GM21447 (cell line): ENCODE measurements around the gene ANO8.
"Not testable (repeated sequence)": the region's sequence is repeated elsewhere in the genome, so short reads cannot be mapped to it uniquely, and the experiment has no call there.

Experiments used
- ATAC-seq: cut with Tn5 transposase; IDR thresholded peaks from one replicate; pipeline ENCODE4 v1.9.1; 2021; ENCODE audit not compliant: unreplicated experiment

Gene ANO8

GRCh38 chr19:17311455-17312188, 23.0 kb downstream of the ANO8 start:
- ATAC-seq: no peak

DNA sequence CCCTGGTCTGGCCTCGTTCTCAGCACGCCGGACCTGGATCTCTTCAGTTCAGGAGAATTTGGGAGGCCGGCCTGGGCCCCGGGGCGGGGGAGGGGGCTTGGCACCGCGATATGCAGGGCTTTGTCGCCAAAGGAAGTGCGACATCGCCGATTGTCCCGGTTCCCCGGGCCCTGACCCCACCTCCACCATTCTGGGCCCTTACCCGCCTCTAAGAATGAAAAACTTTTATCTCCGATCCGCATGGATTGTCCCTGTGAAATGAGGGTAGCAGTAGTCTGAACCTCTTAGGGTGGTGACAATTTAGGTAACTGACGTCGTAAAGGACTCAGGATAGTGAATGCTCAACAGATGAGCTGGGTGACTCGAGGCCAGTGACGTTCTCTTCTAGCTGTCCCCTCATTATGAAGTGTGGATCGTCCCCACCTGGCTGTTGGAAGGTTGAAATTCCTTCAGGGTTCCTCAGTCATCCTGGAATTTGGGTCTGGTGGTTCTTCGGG, 24.6 kb downstream of the ANO8 start:
- no peak for ATAC-seq

GRCh38 chr19:17309198-17309964, 25.3 kb downstream of the ANO8 start, which contains the start of gene DDA1:
DDA1 (plus strand) TSS chr19:17309563; CDS start chr19:17309655, 92 bp downstream.
- peak; percentile 64 for ATAC-seq

DNA sequence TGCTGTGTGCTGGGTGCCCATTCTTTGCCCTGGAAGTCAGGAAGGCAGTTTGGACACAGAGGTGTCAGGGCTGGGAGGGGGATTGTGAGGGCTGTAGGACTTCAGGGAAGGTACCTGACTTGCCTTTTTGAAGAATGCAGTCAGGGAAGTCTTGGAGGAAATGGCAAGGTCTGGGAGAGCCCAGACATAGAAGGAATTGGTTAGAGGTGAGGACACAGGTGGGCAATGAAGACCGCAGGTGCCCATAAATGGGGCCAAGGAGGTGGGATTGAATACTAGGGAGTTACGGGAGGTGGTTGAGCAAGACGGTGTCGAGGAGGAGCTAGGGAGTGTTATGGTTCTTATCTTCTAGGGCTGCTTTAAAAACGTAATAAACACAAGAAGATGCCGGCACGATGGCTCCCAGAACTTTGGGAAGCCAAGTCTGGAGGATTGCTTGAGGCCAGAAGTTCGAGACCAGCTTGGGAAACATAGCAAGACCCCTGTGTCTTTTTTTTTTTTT, 26.7 kb downstream of the ANO8 start:
- ATAC-seq: no peak

GRCh38 chr19:17306285-17306714, 28.4 kb downstream of the ANO8 start:
- no peak for ATAC-seq

- peak; percentile 57 for ATAC-seq
Observed at GRCh38 chr19:17305517-17306284, 29.0 kb downstream of the ANO8 start, which contains the start of gene MRPL34. MRPL34 (plus strand) TSS chr19:17305872; CDS start chr19:17305893, 21 bp downstream.

- no peak for ATAC-seq
Observed at GRCh38 chr19:17305216-17305516, 29.5 kb downstream of the ANO8 start.

GRCh38 chr19:17304386-17305215, 30.1 kb downstream of the ANO8 start:
- ATAC-seq: no peak

GRCh38 chr19:17303940-17304267, 30.8 kb downstream of the ANO8 start:
- ATAC-seq: no peak

DNA sequence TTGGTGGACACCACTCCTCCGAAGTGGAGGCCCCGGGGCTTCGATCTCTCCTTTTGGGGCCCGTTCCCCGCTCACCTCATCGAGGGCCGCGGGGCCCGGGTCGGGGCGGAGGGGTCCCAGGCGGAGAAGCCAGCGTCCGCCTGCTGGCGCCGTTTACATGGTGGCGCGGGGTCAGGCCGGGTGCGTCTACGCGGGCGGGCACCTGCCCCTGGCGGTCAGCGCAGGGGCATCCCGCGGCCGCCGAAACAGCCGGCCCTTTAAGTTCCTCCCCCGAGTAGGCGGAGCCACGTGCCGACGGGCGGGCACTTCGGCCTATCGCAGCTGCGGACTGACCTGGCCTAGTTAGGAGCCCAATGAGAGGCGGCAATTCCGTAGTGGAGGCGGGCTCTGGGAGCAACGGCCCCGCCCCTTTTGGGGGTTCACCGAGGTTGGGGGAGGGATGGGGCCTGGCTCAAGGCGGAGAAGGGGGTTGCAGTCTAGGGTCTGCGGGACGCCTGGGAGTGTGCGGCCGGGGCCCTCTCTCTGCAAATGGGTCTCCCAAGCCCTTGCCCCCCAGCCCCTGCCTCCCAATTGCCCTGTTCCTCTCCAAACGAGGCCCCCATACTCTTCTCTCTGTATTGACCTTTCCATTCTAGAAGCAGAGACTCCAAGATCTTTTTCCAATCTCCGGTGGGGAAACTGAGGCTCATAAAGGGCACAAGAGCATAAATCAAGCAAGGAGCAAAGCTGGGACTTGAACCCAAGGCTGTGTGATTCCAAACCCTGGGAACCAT, 31.3 kb downstream of the ANO8 start, which contains the start of gene ABHD8:
Gene ABHD8, minus strand, starts transcription at position 259 of the 773 bp plus-strand sequence. CDS start 1,809 bp downstream, outside the sequence.
- ATAC-seq: peak; percentile 60

DNA sequence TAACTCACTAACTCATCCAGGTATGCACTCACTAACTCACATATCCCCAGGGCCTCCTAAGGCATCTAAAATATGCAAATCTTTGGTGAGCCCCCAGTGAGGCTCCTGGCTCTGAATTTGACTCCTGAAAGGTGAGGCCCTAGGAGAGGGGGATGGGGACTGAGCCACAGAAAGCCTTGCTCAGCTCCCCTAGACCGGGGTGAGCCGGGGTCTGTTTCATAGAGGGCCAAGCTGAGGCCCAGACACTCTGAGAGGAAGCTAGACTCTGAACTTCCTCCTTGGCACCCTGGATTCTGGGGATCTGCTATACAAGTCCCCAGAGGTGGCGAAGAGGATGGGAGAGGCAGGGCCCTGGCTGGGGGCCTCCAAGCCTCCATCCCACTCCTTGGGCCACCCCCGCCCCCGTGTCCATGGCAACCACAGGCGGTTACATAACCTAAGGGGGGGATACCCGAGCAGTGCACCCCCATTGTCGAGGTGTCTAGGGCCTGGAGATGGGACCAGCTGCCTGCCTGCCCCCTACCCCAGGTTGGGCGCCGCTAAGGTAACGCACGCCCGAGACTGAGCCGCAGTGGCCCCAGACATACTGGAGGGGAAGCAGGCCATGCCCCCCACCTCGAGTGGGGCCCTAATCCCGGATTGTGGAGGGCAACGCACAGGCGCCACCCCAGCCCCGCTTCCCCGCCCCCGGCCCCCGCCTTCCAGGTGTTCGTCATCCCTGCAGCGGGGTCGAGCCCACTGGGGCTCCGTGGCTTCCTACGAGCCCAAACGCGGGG, 32.1 kb downstream of the ANO8 start:
- no peak for ATAC-seq

GRCh38 chr19:17300992-17301619, 33.5 kb downstream of the ANO8 start:
- ATAC-seq: no peak

GRCh38 chr19:17296976-17297375, 37.7 kb downstream of the ANO8 start:
- ATAC-seq: no peak

GRCh38 chr19:17296273-17296672, 38.4 kb downstream of the ANO8 start:
- no peak for ATAC-seq

DNA sequence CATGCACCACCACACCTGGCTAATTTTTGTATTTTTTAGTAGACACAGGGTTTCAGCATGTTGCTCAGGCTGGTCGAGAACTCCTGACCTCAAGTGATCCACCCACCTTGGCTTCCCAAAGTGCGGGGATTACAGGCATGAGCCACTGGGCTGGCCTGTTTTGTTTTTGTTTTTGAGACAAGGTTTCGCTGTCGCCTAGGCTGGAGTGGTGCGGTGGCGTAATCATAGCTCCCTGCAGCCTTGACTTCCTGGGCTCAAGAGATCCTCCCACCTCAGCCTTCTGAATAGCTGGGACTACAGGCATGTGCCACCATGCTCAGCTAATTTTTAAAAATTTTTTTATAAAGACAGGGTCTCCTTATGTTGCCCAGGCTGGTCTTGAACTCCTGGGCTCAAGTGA, 39.1 kb downstream of the ANO8 start:
- ATAC-seq: not testable (repeated sequence)

GRCh38 chr19:17294051-17294891, 40.4 kb downstream of the ANO8 start:
- no peak for ATAC-seq

DNA sequence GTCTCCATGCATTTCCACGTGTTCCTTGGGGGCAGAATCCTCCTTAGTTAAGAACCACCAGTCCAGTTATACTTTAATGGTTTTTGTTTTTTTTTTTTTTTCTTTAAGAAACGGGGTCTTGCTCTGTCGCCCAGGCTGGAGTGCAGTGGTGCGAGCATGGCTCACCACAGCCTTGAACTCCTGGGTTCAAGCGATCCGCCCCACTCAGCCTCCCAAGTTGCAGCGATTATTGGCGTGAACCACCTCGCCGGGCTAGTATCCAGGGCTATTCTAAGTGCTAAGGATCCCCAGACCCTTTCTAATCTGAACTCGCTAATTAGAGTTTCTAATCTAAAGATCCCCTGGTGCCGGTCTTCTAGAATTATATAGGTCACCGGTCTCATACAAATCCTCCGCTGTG, 41.0 kb downstream of the ANO8 start:
- ATAC-seq: no peak
